LoVo (cell line): ENCODE results near the gene AGAP1.
A peak's percentile ranks its signal among the peaks of the same experiment; 100 is the strongest.
"Not testable (repeated sequence)": the region's sequence is repeated elsewhere in the genome, so short reads cannot be mapped to it uniquely, and the experiment has no call there.

Source experiments
- DNase-seq: peaks from one replicate; pipeline ENCODE4 v3.0.0-alpha.2; 2016; ENCODE audit warnings: low spot score

The AGAP1 gene

GRCh38 chr2:235592430-235592829 is 98.6 kb downstream of the AGAP1 start:
- DNase-seq, result no peak

DNA sequence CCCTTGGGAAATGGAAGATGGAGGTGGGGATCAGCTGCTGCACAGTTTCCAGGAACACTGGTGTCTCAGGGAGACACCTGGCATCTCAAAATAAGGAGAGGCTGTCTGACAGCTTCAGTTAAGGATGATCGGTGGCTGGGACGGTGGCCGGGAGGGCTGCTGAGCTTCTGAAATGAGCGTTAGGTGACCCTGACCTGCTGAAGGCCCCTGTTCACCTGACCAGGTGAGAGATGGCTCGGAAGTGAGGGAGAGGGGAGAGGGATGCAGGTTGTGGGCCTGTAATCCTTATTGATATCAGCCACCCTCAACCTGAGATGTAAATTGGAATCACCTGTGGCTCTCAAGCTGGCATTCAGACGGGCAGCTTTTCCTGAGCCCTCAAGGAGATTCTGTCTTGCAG is 99.0 kb downstream of the AGAP1 start:
- DNase-seq, result no peak

DNA sequence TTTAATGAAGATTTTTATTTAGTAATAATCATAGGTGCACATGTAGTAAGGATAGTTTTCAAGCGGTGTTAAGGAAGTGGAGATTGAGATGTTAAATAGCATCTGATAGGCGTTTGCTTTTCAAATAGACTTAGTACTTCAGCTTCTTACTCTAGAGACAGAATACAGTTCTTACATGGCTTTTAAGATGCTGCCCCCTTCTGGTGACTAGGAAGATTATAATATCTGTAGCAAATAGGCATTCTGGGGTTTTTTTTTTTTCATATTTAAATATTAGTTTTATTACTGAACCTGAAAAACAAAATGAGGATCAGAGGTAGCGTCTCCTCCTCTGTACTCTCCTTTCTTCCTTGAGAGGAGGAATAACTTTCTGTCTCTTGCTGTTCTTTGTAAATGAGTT is 100.2 kb downstream of the AGAP1 start:
- peak; percentile 76 for DNase-seq

DNA sequence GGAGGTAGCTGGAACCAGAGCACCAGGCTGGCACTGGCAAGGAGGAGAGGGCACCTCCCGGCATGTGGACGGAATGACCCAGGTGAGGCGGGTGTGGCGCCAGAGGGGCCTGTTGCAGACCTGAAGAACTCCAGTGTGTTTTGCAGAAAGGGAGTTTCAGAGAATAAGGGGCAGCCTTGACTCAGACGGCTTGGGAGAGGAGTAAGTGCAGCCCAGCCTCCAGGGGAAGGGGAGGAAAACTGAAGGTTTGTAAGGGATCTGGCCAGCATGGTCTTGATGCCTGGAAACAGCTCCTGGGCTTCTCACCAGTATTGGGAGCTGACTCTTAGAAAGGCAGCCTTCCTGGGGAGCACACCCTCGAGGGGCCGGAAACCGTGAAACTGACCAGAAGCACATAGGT is 101.1 kb downstream of the AGAP1 start:
- DNase-seq, result no peak

- peak; percentile 43 for DNase-seq
Measured at GRCh38 chr2:235595422-235596010, 101.7 kb downstream of the AGAP1 start.

DNA sequence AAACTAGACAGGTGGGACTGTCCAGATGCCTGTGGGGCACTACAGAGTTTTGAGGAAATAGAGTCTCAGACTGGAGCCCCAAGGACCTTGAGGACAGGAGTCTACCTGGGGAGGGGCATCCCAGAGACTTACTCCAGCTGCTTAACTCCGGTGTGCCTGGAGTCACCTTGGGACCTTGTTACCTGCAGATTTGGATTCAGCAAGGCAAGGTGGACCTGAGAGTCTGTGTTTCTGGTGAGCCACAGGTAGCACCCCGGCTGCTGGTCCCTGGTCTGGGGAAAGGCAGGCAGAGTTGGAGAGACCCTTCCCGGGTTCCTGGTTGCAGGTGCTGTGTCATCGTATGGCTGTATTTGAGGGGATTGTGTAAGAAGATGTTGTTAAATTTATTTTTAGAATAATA is 102.4 kb downstream of the AGAP1 start:
- no peak for DNase-seq

DNA sequence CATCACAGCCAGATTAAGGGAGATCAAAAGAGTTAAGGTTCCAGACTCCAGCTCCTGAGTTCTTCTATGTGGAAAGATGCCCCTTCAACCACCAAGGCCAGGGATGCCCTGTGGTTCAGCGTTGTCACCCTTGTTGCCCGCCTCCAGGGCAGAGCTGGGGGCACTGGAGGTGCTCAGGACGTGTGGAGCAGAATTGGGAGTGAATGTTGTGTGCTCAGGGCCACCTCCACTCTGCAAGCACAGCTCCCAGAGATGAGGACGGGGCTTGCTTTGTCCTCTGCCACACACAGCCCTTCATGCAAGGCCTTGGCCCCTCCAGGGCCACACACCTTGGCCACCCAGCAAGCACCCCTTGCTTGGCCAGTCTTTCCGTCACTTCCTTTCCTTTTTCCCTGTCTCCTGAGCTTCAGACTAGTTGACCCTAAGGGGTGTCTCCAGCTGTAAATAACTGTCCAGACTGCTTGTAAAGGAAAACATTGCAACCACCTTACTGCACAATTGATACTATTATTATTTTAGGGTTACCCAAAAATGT is 103.3 kb downstream of the AGAP1 start:
- no peak for DNase-seq

DNA sequence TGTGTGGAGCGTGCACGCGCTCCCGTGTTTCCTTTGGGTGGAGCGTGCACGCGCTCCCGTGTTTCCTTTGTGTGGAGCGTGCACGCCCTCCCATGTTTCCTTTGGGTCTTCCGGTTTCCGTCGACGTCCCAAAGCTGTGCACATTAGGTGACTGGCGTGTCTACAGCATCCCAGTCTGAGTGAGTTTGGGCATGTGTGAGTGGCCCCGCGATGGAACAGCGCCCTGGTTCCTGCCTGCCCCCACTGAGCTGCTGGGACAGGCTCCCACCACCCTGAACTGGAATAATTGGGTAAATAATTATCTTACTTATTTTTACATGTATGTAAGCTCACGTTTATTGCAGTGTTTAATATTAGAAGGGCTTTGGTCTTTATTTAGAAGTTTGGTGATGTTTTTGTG is 104.2 kb downstream of the AGAP1 start:
- DNase-seq, result no peak

- no peak for DNase-seq
Measured at GRCh38 chr2:235598532-235599531, 105.0 kb downstream of the AGAP1 start.

GRCh38 chr2:235599596-235600338 is 105.9 kb downstream of the AGAP1 start:
- no peak for DNase-seq

- DNase-seq, result no peak
Measured at GRCh38 chr2:235600406-235600805, 106.6 kb downstream of the AGAP1 start.

GRCh38 chr2:235600926-235601325 is 107.1 kb downstream of the AGAP1 start:
- DNase-seq, result no peak

- no peak for DNase-seq
Measured at GRCh38 chr2:235601960-235602704, 108.3 kb downstream of the AGAP1 start.

DNA sequence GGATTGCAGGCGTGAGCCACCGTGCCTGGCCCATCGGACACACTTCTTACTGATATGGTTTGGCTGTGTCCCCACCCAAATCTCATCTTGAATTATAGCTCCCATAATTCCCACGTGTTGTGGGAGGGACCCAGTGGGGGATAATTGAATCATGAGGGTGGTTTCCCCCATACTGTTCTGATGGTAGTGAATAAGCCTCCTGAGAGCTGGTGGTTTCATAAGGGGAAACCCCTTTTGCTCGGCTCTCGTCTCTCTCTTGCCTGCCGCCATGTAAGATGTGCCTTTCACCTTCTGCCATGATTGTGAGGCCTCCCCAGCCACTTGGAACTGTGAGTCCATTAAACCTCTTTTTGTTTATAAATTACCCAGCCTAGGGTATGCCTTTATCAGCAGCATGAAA is 109.1 kb downstream of the AGAP1 start:
- DNase-seq, result not testable (repeated sequence)

DNA sequence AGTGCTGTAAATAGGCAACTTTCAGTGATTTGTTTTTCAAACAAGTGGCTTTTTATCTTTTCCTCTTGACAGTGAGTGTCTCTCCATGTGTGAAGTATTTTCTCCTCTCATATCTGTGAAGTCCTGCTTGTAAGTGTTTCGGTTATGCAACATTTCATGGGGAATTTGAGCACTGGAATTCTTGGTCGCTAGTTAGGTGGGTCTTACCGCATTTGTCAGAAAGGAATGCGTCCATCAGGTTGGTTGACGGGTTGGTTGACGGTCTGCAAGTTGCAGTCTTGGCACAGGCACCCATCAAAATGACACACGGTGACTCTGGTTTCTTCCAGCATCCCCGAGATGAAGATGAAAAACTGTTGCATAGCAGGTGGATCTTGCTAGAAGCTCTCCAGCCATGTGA is 109.8 kb downstream of the AGAP1 start:
- no peak for DNase-seq

DNA sequence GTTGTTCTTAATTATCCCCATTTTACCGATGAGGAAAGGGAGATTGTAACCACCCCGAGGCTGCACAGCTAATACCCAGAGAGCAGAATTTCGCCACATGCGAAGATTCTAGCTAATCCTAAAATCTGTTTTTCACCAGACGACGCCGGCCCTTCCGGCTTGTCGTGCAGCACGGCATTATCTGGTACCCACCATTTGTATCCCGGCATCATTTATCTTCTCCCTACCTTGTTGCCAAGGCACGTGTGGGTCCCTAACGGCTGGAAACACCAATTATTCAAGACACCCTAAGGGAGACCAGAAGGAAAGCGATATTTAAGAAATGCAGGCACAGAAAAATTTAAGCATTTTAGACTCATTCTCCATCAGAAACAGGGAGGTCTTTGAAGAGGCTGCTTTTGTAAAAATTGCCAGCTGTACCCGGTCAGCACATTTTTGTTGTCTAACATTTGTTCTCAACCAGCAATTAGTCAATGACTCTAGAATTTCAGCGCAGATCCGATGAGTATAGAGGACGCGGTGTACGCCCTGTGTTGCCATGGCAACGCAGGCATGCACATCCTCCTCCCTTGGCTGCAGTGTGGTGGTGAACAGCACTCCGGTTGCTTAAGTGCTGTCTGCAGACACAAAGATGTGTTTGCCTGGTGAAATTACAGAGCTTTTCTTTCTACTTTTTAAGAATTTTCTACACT is 111.6 kb downstream of the AGAP1 start:
- no peak for DNase-seq

DNA sequence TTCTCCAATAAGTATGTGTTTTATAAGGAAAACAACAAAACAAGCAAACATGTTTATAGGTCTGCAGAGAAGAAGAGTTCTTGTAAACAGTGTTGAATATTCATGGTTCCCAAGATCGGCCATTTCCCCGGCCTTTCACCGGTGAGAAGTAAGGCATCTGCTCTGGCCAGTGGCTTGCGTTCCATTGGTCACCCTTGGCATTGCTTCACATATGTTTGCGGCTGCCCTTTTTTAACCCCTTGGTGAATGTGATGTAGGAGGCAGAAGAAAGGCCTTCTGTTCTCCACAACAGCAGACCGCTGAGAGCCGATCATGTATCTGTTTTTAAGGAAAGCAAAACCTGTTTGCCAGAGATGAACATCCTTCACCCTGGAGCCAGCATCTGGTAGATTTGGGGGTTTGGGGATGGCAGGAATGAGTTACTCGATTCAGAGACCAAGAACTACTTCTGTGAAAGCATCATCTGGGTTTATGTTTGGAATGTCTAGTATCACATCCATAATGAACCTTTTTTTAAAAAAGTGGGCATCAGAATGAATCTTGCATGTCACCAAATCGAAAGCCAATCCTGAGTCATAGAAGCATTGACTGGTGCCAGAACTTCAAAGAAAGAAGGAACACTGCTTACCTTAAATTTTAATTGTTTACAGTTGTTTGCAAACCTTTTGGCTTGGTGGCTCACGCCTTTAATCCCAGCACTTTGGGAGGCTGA is 112.3 kb downstream of the AGAP1 start:
- no peak for DNase-seq

DNA sequence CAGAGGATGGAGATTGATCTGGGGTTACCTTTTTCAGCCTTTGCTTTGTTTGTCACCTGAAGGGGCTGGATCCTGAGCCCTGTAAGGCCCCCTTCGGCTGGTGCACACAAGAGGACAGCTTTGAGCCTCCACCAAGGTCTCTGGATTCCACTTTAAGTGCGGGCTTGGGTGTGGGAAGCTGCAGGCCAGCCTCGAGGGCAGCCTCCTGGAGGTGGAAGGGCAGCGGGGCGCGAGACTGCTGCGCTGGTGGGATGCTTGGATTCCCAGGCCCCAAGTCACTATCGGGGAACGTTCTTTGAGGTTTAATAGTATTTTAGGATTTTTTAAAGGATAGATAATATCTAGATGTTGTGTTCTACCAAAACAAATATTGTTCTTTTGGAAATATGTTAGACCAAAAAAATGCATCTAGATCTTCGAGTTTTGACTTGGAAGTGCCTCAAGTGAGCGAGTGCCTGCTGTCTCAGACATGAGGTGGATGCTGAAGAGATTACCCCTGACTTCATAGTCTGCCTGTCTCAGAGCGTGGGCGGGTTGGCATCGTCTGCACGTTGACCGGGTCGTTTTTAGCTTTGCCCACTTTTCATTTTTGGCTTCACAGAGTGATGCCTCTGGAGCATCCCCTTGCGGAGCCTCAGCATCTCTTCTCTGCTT is 113.8 kb downstream of the AGAP1 start:
- no peak for DNase-seq

- DNase-seq, result no peak
Measured at GRCh38 chr2:235608200-235608887, 114.5 kb downstream of the AGAP1 start.
